Stimulated activated CD4-positive, alpha-beta T cell treated with anti-CD3 and anti-CD28 coated beads, Interleukin-15, amount 100 ng/mL, for 1 hour (primary cell): ENCODE data around the gene DOCK1.

Experiments used
- DNase-seq, 2 donors: peaks; one replicate each; pipeline ENCODE4 v3.0.0-alpha.2; 2020; ENCODE audit warnings: low read depth in 1 of 2, low spot score in 1 of 2

DOCK1 gene

DNA sequence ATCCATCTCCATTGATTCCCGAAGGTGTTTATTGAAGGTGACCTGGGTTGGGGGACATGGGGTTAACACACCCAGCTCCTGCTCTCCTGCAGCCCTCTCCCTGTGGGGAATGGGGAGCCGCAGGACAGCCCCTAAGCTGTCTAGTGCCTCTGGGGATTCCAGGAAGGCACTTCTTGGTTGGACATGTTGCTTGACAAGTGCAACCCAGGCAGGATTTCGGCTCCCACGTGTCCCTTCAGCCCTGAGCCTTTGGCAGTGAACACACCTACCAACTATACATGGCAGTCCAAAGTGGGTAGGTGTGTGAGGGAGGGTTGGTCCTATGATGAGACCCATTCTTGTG is 43.9 kb downstream of the DOCK1 start:
- DNase-seq: no peak

GRCh38 chr10:126950401-126951105 is 45.3 kb downstream of the DOCK1 start:
- no peak for DNase-seq

- no peak for DNase-seq
These were observed 48.7 kb downstream of the DOCK1 start for GRCh38 chr10:126953886-126954285.

- no peak for DNase-seq
These were observed 50.2 kb downstream of the DOCK1 start for GRCh38 chr10:126955396-126955795.

- no peak for DNase-seq
These were observed 50.9 kb downstream of the DOCK1 start for GRCh38 chr10:126955934-126956711.

DNA sequence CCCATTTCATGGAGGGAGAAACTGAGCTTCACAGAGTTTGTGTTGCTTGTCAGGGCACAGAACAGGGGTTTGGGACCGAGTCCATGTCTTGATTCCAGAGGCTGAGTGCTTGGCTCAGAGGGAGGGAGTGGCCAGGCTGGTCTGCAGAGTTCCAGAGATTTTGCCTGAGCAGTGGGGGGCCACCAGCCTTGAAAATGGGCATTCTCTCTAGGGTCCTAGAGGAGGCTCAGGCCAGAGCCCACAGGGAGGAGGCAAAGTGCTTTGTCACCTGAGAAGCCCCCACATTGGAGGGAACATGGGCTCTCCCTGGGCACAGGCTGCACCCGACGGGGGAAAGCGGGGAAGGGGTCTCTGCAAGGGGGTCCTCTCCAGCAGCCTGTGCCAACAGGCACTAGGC is 51.5 kb downstream of the DOCK1 start:
- DNase-seq: no peak

DNA sequence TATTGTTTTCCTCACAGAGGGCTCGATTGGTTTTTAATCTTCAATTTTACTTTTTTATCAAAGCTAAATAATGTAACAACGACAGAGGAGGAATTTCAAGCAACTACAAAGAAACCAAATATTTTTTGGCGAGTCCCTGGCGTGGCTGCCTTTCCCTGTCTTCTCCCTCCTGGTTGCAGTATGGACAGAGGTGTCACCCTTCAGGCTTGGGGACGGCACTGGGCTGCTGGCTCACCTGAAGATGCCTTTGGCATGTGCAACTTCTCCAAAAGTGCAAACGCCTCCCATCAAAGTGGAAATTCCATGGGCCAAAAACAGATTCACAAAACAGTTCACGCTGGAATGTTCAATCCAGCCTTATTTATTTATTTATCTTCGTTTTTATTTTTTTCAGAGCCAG is 51.9 kb downstream of the DOCK1 start:
- DNase-seq: no peak

DNA sequence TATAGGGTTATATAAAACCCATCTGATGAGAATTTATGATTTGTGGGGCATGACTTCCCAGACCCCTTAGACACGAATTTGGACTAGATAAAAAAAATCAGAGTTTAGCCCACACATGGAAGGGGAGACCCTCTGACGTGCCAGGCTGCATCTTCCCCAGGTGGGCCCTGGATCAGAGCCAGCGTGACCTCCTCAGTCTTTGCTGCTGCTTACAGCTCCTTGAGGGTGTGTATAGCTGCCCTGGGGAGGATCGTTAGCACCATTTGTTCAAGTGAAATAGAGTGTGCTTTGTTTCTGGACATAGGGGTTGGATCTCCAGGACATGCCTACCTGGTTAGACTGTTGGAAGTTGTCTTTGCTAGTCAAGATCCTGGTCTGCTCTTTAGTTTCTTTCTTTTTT is 54.2 kb downstream of the DOCK1 start:
- no peak for DNase-seq

DNA sequence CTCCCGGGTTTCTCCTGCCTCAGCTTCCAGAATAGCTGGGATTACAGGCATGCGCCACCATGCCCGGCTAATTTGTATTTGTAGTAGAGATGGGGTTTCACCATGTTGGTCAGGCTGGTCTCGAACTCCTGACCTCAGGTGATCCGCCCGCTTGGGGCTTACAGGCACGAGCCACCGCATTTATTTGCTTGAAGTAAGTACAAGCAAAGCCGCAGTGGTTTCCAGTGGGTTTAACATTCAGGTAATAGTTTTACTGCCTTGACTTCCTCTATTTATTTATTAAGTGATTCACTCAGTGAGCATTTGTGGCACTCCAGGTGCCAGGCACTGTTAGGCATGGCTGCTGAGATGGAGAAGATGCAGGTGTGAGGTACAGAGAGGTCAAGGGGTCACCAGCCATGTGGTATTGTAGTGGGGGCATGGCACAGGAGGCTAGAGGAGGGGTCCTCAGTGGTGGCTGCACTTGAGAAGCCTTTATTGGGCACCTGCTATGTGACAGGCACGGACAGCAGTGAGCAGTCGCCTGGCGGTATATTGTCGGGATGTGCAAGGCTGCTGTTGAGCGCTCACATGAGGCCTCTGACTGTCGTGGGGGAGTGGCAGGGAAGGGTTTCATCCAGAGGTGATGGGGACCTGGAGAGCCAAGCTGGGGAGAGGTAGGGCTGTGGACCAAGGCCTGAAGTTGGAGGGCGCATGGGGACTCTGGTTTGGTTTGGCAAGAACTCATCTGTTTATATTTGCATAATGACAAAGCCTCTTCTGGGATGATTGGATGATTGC is 54.9 kb downstream of the DOCK1 start:
- no peak for DNase-seq

DNA sequence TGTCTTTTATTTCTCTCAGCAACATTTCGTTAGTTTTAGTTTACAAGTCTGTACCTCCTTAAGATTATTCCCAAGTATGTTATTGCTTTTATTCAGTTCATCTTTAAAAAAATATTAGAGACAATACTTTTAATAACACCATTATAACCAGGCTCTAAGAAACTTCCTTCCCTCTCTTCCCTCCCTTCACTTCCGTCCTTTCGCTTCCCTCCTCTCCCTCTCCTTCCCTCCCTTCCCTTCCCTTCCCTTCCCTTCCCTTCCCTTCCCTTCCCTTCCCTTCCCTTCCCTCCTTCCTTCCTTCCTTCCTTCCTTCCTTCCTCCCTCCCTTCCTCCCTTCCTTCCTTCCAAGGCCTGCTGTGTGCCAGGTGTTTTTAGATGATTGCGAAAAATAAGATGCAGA is 58.1 kb downstream of the DOCK1 start:
- no peak for DNase-seq

DNA sequence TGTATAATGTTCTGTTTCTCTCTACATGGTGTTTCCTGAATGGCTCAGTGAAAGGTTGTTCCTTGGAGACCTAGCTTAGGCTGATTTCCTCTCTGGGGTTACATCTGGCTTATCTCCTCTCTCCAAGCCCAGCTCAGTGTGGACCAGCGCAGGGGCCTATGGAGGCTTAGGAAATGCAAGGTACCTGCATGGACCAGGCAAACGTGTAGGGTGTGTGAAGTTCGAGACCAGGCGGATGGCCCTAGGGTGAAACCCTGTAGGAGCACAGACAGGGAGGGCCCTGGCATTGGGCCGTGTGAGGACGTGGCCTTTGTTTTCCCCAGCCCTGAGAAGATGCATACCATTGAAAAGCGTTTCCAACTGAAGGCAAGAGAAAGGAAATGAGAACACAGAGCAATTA is 59.0 kb downstream of the DOCK1 start:
- DNase-seq: no peak

GRCh38 chr10:126966938-126967337 is 61.7 kb downstream of the DOCK1 start:
- DNase-seq: no peak

- DNase-seq: no peak
These were observed 64.1 kb downstream of the DOCK1 start for GRCh38 chr10:126969310-126969709.

GRCh38 chr10:126972635-126973414 is 67.6 kb downstream of the DOCK1 start:
- DNase-seq: no peak

- no peak for DNase-seq
These were observed 70.0 kb downstream of the DOCK1 start for GRCh38 chr10:126975221-126975620.

DNA sequence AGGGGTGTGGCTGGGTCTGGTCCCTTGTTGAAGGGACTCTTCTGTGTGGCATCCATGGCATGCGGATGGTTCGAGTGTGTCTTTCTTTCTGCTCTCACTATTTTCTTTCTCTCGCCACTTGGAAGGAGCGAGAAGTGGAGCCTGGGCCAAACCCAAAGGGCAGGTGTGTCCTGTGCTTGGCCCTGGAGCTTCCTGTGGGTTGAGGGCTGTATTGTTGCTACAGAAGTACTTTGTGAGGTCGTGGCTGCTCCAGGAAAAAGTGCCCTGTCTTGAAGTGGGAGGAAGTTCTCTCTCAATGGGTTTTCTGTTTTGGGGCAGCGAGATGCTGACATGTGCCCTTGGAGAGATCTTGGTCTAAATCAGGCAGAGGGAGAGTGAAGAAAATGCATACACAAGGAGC is 72.0 kb downstream of the DOCK1 start:
- DNase-seq: no peak

- no peak for DNase-seq
These were observed 74.1 kb downstream of the DOCK1 start for GRCh38 chr10:126979311-126979710.

DNA sequence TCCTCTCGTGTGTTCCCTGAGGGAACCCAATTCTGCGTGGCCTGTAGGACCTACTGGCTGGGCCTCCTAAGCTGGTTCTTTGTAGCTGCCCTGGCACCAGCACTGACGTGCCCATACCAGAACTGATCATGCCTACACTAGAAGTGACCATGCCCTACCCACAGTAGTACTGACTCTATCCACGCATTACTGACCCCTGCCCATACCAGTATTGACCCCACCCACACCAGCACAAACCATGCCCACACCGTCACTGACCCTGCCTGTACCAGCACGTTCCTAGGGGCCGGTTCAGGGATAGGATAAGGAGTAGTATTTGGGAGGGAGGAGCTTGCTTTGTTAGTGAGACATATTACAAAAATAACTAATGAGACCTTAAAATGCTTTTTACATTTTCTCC is 88.0 kb downstream of the DOCK1 start:
- no peak for DNase-seq

- no peak for DNase-seq
These were observed 92.8 kb downstream of the DOCK1 start for GRCh38 chr10:126997801-126998590.

DNA sequence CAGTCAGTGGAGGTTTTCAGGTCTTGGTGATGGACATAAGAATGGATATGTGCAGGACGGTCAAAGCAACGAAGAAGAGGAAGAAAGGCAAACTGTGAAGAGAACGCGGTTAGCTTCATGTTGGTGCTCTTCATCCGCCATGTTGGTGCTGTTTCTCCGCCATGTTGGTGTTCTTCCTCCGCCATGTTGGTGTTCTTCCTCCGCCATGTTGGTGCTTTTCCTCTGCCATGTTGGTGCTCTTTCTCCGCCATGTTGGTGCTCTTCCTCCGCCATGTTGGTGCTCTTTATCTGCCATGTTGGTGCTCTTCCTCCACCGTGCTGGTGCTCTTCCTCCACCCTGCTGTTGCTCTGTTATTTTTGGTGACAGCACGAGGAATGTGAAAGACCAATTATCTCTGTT is 95.4 kb downstream of the DOCK1 start:
- DNase-seq: no peak
